ENCODE measurements around the gene NAGPA.

Gene NAGPA

DNA sequence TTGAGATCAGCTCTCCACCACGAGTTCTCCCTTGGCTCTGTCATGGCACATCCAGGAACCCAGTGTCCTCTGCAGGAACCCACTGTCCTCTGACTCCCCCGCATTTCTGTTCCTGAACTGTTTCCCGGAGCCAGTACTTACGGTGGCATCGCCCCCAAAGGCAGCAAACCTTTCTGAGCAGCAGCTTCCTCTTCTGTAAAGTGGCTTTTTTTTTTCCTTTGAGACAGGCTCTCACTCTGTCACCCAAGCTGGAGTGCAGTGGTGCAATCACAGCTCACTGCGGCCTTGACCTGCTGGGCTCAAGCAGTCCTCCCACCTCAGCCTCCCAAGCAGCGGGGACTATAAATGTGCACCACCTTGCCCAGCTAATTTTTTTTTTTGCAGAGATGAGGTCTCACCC is 32.2 kb downstream of the NAGPA start:
- no peak for DNase-seq

GRCh38 chr16:5000573-5001001 is 33.1 kb downstream of the NAGPA start:
- no peak for DNase-seq

DNA sequence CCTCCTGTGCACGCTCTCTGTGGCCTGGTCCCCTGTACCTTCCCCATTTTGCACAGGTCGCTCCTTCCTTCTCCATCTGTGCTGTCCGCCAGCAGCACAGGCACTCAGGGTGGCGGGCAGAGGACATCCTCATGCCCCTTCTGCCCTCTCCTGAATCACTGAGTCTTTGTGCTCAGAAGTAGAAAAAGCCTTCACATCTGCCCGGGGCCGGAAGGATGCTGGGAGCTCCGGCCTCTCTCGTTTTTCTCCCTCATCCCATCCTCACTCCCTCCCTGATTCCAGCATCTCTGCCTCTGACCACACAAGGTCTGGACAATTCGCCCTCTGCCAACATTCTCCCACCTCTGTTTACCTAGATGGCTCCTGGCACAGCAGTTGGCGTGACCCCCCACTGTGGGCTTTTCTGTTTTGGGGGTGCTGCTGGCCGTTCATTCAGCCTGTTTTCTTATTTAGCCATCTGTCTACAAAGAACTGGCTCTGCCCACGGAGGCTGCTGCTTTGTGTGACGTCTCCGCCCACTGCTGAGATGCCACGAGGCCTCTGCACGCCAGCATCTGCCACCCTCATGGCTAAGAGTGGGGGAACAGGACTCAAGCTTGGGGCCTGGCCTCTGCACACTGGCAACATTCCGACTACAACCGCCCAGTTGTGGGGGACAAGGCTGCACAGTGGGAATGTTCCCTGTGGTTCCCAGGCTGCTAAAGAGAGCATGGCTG is 38.9 kb downstream of the NAGPA start:
- DNase-seq = no peak

DNA sequence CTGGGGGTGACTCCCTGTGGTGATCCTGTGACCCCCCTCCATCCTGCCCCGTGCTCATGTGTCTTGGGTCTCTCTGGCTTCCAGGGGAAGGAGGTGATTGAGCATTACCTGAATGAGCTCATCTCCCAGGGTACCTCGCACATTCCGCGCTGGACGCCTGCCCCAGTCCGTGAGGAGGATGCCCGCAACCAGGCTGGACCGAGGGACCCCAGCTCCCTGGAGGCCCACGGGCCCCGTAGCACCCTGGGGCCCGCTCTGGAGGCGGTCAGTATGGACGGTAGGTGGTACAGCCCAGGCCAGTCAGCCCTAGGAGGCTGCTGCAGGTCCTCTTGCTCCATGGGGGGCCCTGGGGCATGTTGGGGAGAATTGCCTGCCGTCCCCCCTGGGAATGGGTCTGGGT is 42.0 kb downstream of the NAGPA start:
- no peak for DNase-seq

GRCh38 chr16:4990415-4990814 is 43.3 kb downstream of the NAGPA start:
- DNase-seq = no peak

- no peak for DNase-seq
These were observed 44.2 kb downstream of the NAGPA start for GRCh38 chr16:4989391-4990006.

- DNase-seq = no peak
These were observed 45.1 kb downstream of the NAGPA start for GRCh38 chr16:4988647-4989046.

GRCh38 chr16:4987580-4988374 is 46.0 kb downstream of the NAGPA start:
- no peak for DNase-seq

DNA sequence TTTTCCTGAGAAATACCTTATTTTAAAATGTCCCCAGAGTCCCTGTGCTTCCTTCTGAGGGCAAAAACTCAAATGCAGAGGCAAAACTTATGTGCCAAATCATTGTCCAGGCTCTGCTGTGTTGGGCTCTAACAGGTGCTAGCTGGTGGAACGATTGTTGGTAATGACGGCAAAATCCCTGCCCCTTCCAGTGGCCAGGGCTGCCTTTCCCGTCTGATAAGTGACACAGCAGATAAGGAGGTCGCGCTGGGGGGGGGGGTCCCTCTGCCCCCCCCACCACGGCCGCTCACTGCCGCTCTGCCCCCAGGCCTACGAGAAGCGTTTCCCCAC is 46.5 kb downstream of the NAGPA start:
- DNase-seq = no peak

- DNase-seq = no peak
These were observed 49.4 kb downstream of the NAGPA start for GRCh38 chr16:4984174-4984990.

GRCh38 chr16:4982056-4982867 is 51.5 kb downstream of the NAGPA start:
- DNase-seq = no peak

- DNase-seq = no peak
These were observed 52.3 kb downstream of the NAGPA start for GRCh38 chr16:4981473-4981872.

DNA sequence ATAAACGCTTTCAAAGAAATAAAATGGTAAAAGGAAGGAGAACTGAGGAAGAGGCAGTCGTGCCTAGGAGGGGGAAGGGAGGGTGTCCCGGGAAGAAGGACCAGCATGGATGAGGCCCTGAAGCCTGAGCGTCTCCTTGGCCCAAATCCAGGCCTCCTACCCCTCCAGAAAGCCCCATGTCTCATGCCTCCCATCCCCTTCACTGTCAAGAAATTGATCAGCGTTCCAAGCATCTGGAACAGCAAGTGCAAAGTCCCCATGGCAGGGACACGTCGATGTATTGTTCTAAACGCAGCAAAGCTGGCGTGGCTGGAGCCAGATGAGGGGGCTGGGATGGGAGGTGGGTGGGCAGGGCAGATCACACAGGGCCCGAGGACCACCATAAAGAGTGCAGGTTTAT is 53.0 kb downstream of the NAGPA start:
- no peak for DNase-seq

DNA sequence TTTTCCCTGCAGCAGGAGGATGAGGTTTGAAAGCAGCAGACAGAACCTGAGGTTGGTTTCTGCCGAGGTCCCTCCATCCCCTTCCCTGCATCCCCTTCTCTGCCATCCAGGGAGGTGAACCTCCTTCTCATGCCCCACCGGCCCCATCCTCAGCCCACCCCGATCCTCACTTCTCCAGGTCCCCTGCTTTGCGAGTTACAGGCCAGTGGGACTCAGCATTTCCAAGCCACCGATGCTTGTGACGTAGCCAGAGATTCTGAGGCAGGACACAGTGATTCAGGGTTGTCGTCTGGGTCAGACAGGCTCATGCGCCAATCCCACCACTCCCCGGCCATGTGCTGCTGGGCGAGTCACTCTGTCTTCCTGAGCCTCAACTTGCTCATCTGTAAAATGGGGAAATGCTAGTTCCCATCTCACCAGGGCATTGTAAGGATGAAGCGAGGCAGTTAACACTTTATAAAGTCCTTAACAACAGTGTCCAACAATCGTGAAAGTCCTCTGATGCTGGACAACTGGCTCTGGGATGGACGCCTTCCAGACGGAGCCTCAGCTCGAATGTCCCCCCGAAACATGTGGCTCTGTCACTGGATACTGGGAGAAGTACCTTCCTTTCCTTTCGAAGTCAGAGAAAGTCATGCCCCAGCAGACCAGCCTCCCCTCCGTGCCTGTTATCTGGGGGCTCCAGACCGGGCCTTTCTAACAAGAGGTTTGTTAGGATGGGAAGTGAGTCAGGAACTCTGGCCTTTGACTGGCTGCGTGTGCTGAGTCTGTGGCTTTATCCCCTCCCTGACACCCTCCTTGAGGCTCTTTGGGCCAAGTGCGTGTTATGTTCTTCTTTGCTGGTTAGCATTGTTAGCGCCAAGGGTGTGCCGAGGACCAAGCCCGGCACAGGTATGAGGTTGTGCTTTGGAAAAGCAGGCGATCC is 53.7 kb downstream of the NAGPA start:
- no peak for DNase-seq

DNA sequence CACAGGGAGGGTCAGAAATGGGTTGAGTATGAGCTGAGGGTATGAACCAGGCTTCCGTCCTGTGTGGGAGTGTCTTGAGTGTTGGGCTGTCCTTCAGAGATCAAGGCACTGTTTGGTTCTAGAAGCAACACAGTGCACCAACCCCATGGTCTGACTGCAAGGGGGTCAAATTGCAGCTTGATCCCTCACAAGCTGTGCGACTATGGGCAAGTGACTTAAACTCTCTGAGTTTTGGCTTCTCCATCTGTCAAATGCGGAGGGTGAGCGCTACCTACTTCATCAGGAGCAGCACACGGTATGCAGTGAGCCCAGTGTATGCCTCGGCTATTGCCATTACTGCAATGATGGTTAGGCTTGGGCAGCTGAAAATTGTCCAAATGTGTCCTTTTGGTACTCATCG is 54.6 kb downstream of the NAGPA start:
- DNase-seq = no peak

DNA sequence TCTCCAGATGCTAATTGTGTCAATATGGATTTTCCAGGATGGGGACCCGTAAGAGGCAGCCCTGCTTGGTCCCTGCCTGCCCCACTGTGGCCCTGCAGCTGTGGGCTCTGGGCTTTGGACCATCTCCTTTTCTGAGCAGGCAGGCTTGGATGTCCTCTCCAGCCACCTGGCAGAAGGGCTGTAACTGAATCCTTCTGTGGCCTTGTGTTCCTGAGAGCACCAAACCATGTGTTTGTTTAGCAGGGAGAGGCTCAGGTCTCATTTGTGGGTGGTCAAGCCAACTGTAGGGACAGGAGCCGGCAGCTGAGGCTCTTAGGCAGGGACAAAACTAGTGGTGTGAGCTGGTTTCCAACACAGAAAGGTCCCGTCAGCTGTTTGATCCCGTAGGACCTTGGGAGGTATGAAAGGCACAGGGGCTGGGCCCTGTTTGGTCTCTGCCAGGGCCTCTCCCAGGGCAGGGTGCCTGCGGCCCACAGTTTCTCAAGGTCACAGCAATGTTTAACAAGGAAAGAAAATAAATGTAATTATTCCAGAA is 57.1 kb downstream of the NAGPA start:
- DNase-seq = no peak

DNA sequence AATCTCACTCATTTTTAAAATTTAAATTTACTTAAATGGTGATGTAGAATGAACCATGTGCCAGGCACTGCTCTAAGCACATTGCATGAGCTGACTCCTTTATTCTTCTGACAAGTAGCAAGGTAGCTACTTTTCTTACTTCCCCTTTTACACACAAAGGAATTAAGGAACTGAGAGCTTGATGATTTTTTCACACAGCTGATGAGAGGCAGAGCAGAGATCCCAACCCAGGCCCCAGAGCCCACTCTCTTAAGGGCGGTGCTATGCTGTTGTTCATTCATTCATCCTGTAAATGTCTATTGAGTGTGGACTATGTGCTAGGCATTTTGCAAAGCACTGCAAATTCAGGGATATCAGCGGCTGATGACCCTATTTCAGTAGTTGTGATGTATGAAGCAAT is 57.7 kb downstream of the NAGPA start:
- no peak for DNase-seq

Measured in activated effector memory CD4-positive, alpha-beta T cell treated with anti-CD3 and anti-CD28 coated beads, Interleukin-2, amount 50 U/mL, for 16 hours (primary cell).